Aorta (tissue), 5 donors: ENCODE measurements around the gene SLC15A4. TPM values are rescaled to one million over a fixed set of nuclear protein-coding genes. Genes with fewer than 3 reads are reported as not detected.

Source experiments
- ATAC-seq: fragments of 200-7000 bp; cut with Tn5 transposase; one replicate; pipeline ENCODE4 v1.9.1; 2022; ENCODE audit warnings: moderate library complexity; ENCODE audit not compliant: low FRiP score
- DNase-seq, 2 donors: peaks; one replicate each; pipeline ENCODE4 v3.0.0-alpha.2; 2020
- H3K27ac ChIP-seq, 2 donors: one replicate each; pipeline ENCODE4 v1.5.1; 2013; ENCODE audit warnings: low read length in 2 of 2, mild to moderate bottlenecking in 2 of 2, moderate library complexity in 2 of 2, control low read depth in 1 of 2, inconsistent platforms in 1 of 2, low read depth in 1 of 2
- H3K27me3 ChIP-seq, 2 donors: one replicate each; pipeline ENCODE4 v1.6.1; 2013; ENCODE audit warnings: control low read depth in 1 of 2, low read length in 1 of 2, mild to moderate bottlenecking in 1 of 2, moderate library complexity in 1 of 2; ENCODE audit not compliant: insufficient read depth in 2 of 2, control insufficient read depth in 1 of 2
- H3K36me3 ChIP-seq, 2 donors: one replicate each; pipeline ENCODE4 v1.6.1; 2013; ENCODE audit warnings: control low read depth in 1 of 2, low read length in 1 of 2, mild to moderate bottlenecking in 1 of 2; ENCODE audit not compliant: insufficient read depth in 2 of 2, control insufficient read depth in 1 of 2
- H3K4me1 ChIP-seq, 2 donors: one replicate each; pipeline ENCODE4 v1.6.1; 2013; ENCODE audit warnings: low read length in 2 of 2, control low read depth in 1 of 2, mild to moderate bottlenecking in 1 of 2, moderate library complexity in 1 of 2; ENCODE audit not compliant: insufficient read depth in 2 of 2, control insufficient read depth in 1 of 2
- H3K4me3 ChIP-seq, 2 donors: one replicate each; pipeline ENCODE4 v1.5.1; 2013; ENCODE audit warnings: low read length in 2 of 2, control low read depth in 1 of 2, mild to moderate bottlenecking in 1 of 2
- H3K9me3 ChIP-seq: one replicate; pipeline ENCODE4 v1.6.1; 2013; ENCODE audit warnings: mild to moderate bottlenecking, low read length; ENCODE audit not compliant: control insufficient read depth
- WGBS, 2 donors: extraction: QIAGEN DNeasy Blood & Tissue Kit; methylation state at CpG; one replicate each; pipeline ENCODE4 v1.1.7; 2013; 5-methylcytosine and 5-hydroxymethylcytosine counted together
- intact Hi-C, 2 donors: fragments of 100-400 bp; cut with DNase I; formaldehyde crosslinking; loops; one replicate each; pipeline versions ENCODE4 v1.14.2 to v1.15.0; 2022
- polyA plus RNA-seq, 2 donors: library from polyadenylated mRNA; stranded (reverse); fragments of 200-250 nt; gene quantifications; one replicate each; pipeline ENCODE4 v1.2.3, GENCODE V29; 2013
- total RNA-seq, 2 donors: library from RNA; stranded (reverse); fragmentation: NEBNext Ultra II Directional; extraction: Animal tissue kit (Norgen Biotek cat#: 25700); gene quantifications; one replicate each; pipeline ENCODE4 v1.2.1, GENCODE V29; 2021
- donor health status: healthy with polysubstance abuse.
- donor health status: Bipolar disorder and iron deficiency.
- donor health status: DM: no; HTN: no; CAD: no.
- donor health status: DM: no; HTN: no; CAD: no.
- donor health status: DM: yes; HTN: yes; CAD: no.

The SLC15A4 gene
- total and polyA plus RNA-seq, 4 donors: 16.0 to 38.6 (median 28.7) TPM

GRCh38 chr12:128802756-128803155 lies 21.0 kb downstream of the SLC15A4 start:
- Histone ChIP-seq H3K27ac (no peak overlapping the region), H3K36me3 (peaks cover 2 to 8% of the 10 kb centered on the region in 2 donors), H3K27me3 (no peaks in the 10 kb centered on the region), H3K4me3 (no peak overlapping the region), H3K4me1 (peaks cover 0 to 6% of the 10 kb centered on the region in 2 donors), H3K9me3 (no peaks in the 10 kb centered on the region)
- DNase-seq: no peak
- ATAC-seq: no peak
- intact Hi-C loops: no loop called here
- WGBS, 2 donors: 90 to 94% methylated on average over 13 of the region's 13 CpGs

DNA sequence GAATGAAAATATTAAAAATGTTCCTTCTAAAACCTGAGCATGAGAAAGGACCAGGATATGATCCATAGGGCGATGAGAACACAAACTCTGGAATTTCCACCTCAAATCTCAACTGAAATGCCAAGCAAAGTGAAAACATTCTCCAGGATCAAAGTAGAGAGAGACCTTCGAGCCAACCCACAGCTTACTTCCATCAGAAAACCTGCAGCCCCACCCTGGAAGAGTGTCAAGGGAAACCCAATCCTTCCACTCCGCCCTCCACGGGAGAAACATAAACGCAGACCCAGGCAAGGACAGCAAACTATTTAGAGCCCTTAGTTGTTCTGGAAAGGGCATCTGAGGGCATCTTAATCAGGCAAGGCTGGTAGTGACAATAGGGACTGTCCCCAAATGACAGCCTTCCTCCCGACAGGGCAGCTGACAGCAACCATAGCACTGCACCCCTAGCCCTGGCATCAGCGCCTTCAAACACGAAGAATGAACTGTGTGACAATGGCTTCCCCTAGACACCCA lies 21.8 kb downstream of the SLC15A4 start:
- no peak for ATAC-seq
- intact Hi-C loops: no loop called here
- DNase-seq: no peak
- 25 to 28% methylated on average over 8 of the region's 8 CpGs for WGBS, 2 donors
- Histone ChIP-seq H3K4me1 (peaks cover 0 to 6% of the 10 kb centered on the region in 2 donors), H3K4me3 (no peak overlapping the region), H3K9me3 (no peaks in the 10 kb centered on the region), H3K27me3 (no peaks in the 10 kb centered on the region), H3K27ac (peak overlapping the region; percentile 70 to 71), H3K36me3 (peaks cover 2 to 8% of the 10 kb centered on the region in 2 donors)

- Histone ChIP-seq H3K27me3 (no peaks in the 10 kb centered on the region), H3K4me1 (peaks cover 0 to 6% of the 10 kb centered on the region in 2 donors), H3K27ac (peak overlapping the region; percentile 21 to 73), H3K9me3 (no peaks in the 10 kb centered on the region), H3K36me3 (peaks cover 2 to 9% of the 10 kb centered on the region in 2 donors), H3K4me3 (no peak overlapping the region)
- DNase-seq (no peak), ATAC-seq (no peak)
- WGBS, 2 donors: 82 to 93% methylated on average over 14 of the region's 14 CpGs
- intact Hi-C loops: no loop called here
These were observed 23.2 kb downstream of the SLC15A4 start for GRCh38 chr12:128800606-128801005.

- H3K9me3 ChIP-seq: no peaks in the 10 kb centered on the region
- WGBS, 2 donors: 82 to 84% methylated on average over 22 of the region's 22 CpGs
- peaks cover 5 to 20% of the 10 kb centered on the region in 2 donors for H3K36me3 ChIP-seq
- no peak overlapping the region for H3K4me3 ChIP-seq
- intact Hi-C loops: no loop called here
- H3K27ac ChIP-seq: no peak overlapping the region
- no peak for DNase-seq
- no peaks in the 10 kb centered on the region for H3K27me3 ChIP-seq
- peaks cover 0 to 6% of the 10 kb centered on the region in 2 donors for H3K4me1 ChIP-seq
- peak; percentile 31 for ATAC-seq
These were observed 25.0 kb downstream of the SLC15A4 start for GRCh38 chr12:128798571-128799341.

- peaks cover 0 to 6% of the 10 kb centered on the region in 2 donors for H3K4me1 ChIP-seq
- no peaks in the 10 kb centered on the region for H3K9me3 ChIP-seq
- DNase-seq (no peak), ATAC-seq (no peak)
- peak overlapping the region in 1 of 2 donors; percentile 71 for H3K27ac ChIP-seq
- WGBS, 2 donors: 43 to 71% methylated on average over 20 of the region's 20 CpGs
- no peak overlapping the region for H3K4me3 ChIP-seq
- peaks cover 5 to 21% of the 10 kb centered on the region in 2 donors for H3K36me3 ChIP-seq
- H3K27me3 ChIP-seq: no peaks in the 10 kb centered on the region
- intact Hi-C loops: no loop called here
These were observed 26.3 kb downstream of the SLC15A4 start for GRCh38 chr12:128797119-128798118.

- H3K36me3 ChIP-seq: peaks cover 5 to 23% of the 10 kb centered on the region in 2 donors
- peaks cover 0 to 6% of the 10 kb centered on the region in 2 donors for H3K4me1 ChIP-seq
- DNase-seq (no peak), ATAC-seq (no peak)
- H3K4me3 ChIP-seq: no peak overlapping the region
- no peaks in the 10 kb centered on the region for H3K9me3 ChIP-seq
- intact Hi-C loops: no loop called here
- H3K27me3 ChIP-seq: no peaks in the 10 kb centered on the region
- WGBS, 2 donors: 66 to 91% methylated on average over 19 of the region's 19 CpGs
- peak overlapping the region in 1 of 2 donors; percentile 7 for H3K27ac ChIP-seq
These were observed 27.2 kb downstream of the SLC15A4 start for GRCh38 chr12:128796439-128797118.

- 88 to 89% methylated on average over 30 of the region's 30 CpGs for WGBS, 2 donors
- H3K27me3 ChIP-seq: no peaks in the 10 kb centered on the region
- ATAC-seq (no peak), DNase-seq (no peak)
- H3K27ac ChIP-seq: no peak overlapping the region
- no peaks in the 10 kb centered on the region for H3K4me1 ChIP-seq
- H3K36me3 ChIP-seq: peaks cover 5 to 23% of the 10 kb centered on the region in 2 donors
- no peak overlapping the region for H3K4me3 ChIP-seq
- no peaks in the 10 kb centered on the region for H3K9me3 ChIP-seq
- intact Hi-C loops: no loop called here
These were observed 28.0 kb downstream of the SLC15A4 start for GRCh38 chr12:128795530-128796361.
